Activated CD4-positive, alpha-beta memory T cell treated with anti-CD3 and anti-CD28 coated beads for 36 hours (primary cell): ENCODE measurements around the gene AKIP1. TPM values are rescaled to one million over a fixed set of nuclear protein-coding genes. Genes with fewer than 3 reads are reported as not detected.
"Not testable (repeated sequence)": the region's sequence is repeated elsewhere in the genome, so short reads cannot be mapped to it uniquely, and the experiment has no call there.

Experiments
- CTCF ChIA-PET: fragments of 350-600 bp; sonication (Branson Sonifier 250); formaldehyde crosslinking; loops from one replicate; lab custom pipeline; 2021; ENCODE audit warnings: antibody characterized with exemption, inconsistent platforms; lab: Charles Lee
- POLR2A ChIA-PET: fragments of 350-600 bp; sonication (Branson Sonifier 250); formaldehyde crosslinking; loops from one replicate; lab custom pipeline; 2021; ENCODE audit warnings: antibody characterized with exemption; lab: Charles Lee
- DNase-seq: peaks from one replicate; pipeline ENCODE4 v3.0.0-alpha.2; 2020
- H3K27ac Mint-ChIP-seq: one replicate; pipeline ENCODE4 v1.8.0; 2021; ENCODE audit warnings: mixed read lengths
- H3K27me3 Mint-ChIP-seq: one replicate; pipeline ENCODE4 v1.8.0; 2021; ENCODE audit warnings: mixed read lengths
- H3K36me3 Mint-ChIP-seq: one replicate; pipeline ENCODE4 v1.8.0; 2021; ENCODE audit warnings: mixed read lengths
- H3K4me1 Mint-ChIP-seq: one replicate; pipeline ENCODE4 v1.8.0; 2021; ENCODE audit warnings: low read depth, mixed read lengths
- H3K4me3 Mint-ChIP-seq: one replicate; pipeline ENCODE4 v1.8.0; 2021; ENCODE audit warnings: mild to moderate bottlenecking, mixed read lengths
- H3K9me3 Mint-ChIP-seq: one replicate; pipeline ENCODE4 v1.8.0; 2021; ENCODE audit warnings: mixed read lengths
- intact Hi-C: fragments of 100-400 bp; cut with micrococcal nuclease; formaldehyde crosslinking; loops from one replicate; pipeline ENCODE4 v1.15.1; 2023
- total RNA-seq, 2 experiments: library from RNA; stranded (reverse); gene quantifications; one replicate each; pipeline ENCODE4 v1.2.3, GENCODE V29; 2021

The AKIP1 gene, protein sequence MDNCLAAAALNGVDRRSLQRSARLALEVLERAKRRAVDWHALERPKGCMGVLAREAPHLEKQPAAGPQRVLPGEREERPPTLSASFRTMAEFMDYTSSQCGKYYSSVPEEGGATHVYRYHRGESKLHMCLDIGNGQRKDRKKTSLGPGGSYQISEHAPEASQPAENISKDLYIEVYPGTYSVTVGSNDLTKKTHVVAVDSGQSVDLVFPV
- 10 to 100 TPM; 37.9 to 39.9 TPM for total RNA-seq

DNA sequence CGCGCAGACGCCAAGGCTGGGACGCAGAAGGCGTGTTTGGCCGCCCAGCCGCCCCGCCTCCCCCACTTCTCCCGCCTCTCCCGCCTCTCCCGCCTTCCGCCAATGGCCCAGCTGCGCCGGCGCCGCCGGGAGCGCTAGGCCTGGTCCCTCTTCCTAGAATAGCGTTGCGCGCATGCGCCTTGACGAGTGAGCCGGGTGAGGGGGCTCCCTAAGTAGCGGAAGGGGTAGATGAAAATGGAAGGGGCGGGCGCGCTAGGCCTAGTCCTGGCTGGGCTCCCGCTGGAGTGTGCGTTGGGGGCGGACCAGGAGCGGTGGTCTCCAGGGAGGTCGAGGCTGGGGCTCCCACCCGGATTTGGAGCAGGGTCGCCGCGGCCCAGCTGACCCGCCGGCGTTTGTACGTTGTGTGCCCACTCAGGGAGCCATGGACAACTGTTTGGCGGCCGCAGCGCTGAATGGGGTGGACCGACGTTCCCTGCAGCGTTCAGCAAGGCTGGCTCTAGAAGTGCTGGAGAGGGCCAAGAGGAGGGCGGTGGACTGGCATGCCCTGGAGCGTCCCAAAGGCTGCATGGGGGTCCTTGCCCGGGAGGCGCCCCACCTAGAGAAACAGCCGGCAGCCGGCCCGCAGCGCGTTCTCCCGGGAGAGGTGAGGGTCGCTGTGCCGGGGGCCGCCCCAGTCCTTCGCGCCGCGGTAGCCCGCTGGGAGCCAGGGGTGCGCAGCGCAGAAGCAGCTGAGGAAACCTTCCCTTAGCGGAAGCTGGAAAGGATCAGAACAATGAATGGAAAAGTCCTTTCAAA lies at the start of gene AKIP1:
Gene AKIP1, plus strand, starts transcription at position 161 of the 795 bp plus-strand sequence. Its CDS starts 261 bp downstream, at position 422.
- ChIA-PET POLR2A (interaction anchor here (3.3 kb wide), 1 partner anchor 53 kb away, joined by 9 read pairs; the partner anchor contains the start of gene TMEM9B), CTCF (interaction anchor here (2.0 to 5.1 kb wide), 2 partner anchors 49 to 227 kb away, joined by 12 to 62 read pairs; no protein-coding TSS in a partner anchor)
- intact Hi-C loops: loop anchor here (1.0 to 5.0 kb wide), 8 partner anchors 53 to 656 kb away; partner anchors contain the start of gene TMEM9B
- H3K27me3 Mint-ChIP-seq: no peaks in the 10 kb centered on the region
- H3K4me3 Mint-ChIP-seq: peak within 1 kb of the TSS; percentile 94
- H3K9me3 Mint-ChIP-seq: no peaks in the 10 kb centered on the region
- DNase-seq: peak; percentile 91
- peaks cover 6% of the 10 kb centered on the region for H3K36me3 Mint-ChIP-seq
- peaks cover 45% of the 10 kb centered on the region for H3K4me1 Mint-ChIP-seq
- H3K27ac Mint-ChIP-seq: peak within 1 kb of the TSS; percentile 86

DNA sequence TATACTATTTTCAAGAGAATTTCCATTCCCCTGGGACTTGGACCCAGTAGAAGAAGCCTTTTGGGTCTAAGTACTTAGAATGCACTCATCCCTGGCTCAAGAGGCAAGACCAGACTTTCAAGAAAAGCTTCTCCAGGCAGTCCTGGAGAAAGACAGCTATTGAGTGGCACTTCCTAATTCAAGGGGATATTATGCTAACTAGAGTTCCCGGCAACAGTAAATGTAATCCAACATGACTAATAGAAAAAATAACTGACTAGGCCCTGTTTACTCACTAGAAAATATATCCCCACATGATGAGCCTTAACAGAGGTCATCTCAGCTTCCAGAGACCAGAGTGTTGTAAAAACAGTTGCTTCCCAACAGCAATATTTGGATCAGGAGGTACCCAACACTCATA lies 47.2 kb upstream of the AKIP1 start:
- ChIA-PET POLR2A (no interaction called here), CTCF (no interaction called here)
- H3K36me3 Mint-ChIP-seq: no peaks in the 10 kb centered on the region
- no peak for DNase-seq
- intact Hi-C loops: no loop called here
- H3K27me3 Mint-ChIP-seq: peaks cover 22% of the 10 kb centered on the region
- no peak overlapping the region for H3K27ac Mint-ChIP-seq
- H3K9me3 Mint-ChIP-seq: no peaks in the 10 kb centered on the region
- H3K4me3 Mint-ChIP-seq: no peak overlapping the region
- H3K4me1 Mint-ChIP-seq: no peaks in the 10 kb centered on the region

DNA sequence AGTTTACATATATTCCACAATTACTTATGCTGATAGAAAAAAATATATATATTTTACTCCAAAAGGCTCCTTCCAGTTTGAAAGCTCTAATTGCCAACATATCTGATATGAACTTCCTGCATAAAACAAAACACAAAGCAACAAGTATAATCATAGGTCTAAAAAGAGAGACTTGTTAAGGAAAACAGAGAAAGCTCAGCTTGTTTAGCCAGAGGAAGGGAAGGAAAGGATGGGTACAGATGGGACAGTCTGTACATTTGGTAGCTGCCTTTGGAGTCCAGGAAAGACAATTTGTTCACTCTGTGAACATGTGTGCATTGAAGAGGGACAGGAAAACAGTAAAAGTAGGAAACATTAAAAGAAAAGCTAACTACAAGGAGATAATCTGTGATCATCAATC lies 45.7 kb upstream of the AKIP1 start:
- H3K4me1 Mint-ChIP-seq: peaks cover 2% of the 10 kb centered on the region
- DNase-seq: no peak
- POLR2A ChIA-PET: no interaction called here
- intact Hi-C loops: no loop called here
- H3K36me3 Mint-ChIP-seq: no peaks in the 10 kb centered on the region
- no peak overlapping the region for H3K4me3 Mint-ChIP-seq
- CTCF ChIA-PET: no interaction called here
- peaks cover 28% of the 10 kb centered on the region for H3K27me3 Mint-ChIP-seq
- no peak overlapping the region for H3K27ac Mint-ChIP-seq
- no peaks in the 10 kb centered on the region for H3K9me3 Mint-ChIP-seq

DNA sequence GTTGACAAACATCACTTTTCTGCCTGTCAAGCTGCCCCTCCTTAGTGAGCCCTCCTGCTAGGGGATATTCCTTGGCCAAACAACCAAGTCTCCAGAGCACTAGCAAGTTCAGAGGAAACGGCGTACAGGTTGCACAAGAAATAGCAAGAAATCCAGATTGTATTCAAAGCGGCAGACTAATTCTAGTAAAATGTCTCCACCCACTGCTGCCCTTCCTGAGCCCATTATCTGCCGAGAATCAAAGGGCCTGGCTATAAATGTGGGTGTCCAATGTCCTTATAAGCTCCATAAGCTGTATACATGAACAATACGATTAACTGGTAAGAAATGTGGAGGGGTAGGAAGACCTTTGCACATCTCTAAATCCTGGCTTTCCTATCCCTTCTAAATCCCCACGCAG lies 44.0 kb upstream of the AKIP1 start:
- H3K27ac Mint-ChIP-seq: no peak overlapping the region
- H3K4me1 Mint-ChIP-seq: peaks cover 3% of the 10 kb centered on the region
- intact Hi-C loops: no loop called here
- DNase-seq: no peak
- no peak overlapping the region for H3K4me3 Mint-ChIP-seq
- ChIA-PET CTCF (no interaction called here), POLR2A (no interaction called here)
- H3K36me3 Mint-ChIP-seq: no peaks in the 10 kb centered on the region
- peaks cover 36% of the 10 kb centered on the region for H3K27me3 Mint-ChIP-seq
- H3K9me3 Mint-ChIP-seq: no peaks in the 10 kb centered on the region

DNA sequence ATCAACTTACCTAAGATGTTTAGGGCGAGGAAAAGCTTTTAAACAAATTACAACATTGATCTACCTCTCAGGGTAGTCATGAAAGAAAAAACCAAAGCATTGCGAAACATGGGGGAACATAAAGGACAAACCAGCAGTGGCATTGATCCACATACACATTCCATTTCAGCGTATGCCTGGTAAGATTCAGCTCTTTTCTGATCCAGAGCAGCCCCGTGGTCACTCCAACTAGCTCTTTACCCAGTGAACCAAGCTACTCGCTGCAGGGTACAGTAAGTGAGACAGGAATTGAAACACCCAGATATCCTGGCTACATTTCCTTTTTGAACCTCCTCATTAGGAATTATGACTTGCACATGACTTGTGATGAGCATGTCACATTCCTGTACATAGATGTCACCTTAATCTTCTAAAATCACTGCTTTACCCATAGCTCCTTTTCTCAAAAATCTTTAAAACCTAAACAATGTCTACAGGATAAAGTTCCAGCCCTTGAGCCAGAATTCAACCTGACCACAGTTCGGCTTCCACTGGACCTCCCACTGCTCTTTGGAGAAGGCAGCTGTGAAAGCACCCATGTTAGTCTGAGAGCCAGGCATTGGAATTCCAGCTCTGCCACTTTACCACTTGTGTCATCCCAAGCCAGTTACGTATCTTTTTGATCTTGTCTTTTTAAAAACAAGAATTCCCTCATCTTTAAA lies 42.9 kb upstream of the AKIP1 start:
- Mint-ChIP-seq H3K27me3 (peaks cover 44% of the 10 kb centered on the region), H3K27ac (no peak overlapping the region), H3K4me3 (no peak overlapping the region), H3K36me3 (no peaks in the 10 kb centered on the region), H3K9me3 (no peaks in the 10 kb centered on the region), H3K4me1 (peaks cover 3% of the 10 kb centered on the region)
- ChIA-PET POLR2A (no interaction called here), CTCF (no interaction called here)
- DNase-seq: no peak
- intact Hi-C loops: no loop called here

DNA sequence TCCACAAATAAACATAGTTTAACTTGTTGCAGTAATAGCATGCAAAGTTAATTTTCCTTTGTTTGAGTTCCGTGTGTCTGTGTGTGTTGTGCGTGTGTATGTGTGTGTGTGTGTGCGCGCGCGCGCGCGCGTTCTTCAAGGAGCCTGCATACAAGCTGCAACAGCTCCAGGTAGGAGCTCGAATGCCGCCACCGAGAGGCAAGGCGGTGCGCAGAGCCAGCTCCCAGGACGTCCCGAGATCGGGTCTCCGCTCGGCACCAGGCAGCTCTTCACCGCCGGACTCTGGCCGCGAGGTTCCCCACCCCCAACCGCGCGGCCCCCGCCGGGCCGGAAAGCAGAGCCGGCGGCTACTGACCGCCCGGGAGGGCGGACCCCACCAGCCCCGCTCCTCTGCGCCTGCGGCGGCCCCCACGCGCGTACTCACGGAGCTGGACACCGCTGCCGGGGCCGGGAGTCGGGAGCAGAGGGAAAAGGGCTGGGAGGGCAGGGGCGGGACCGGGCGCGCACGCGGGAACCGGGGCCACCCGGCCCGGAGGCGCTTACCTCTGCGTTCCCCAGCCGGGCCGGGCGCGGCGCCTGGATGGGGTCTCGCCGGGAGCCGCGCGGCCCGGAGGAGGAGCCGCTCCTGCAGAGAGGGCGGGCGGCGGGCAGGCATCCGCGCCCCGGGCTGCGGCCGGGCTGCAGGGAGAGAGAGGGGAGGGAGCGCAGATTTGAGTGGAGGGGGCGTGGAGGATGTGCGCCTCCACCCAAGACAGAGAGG lies 40.4 kb upstream of the AKIP1 start:
- no peak overlapping the region for H3K27ac Mint-ChIP-seq
- H3K4me1 Mint-ChIP-seq: peaks cover 6% of the 10 kb centered on the region
- DNase-seq: peak; percentile 27
- H3K9me3 Mint-ChIP-seq: no peaks in the 10 kb centered on the region
- intact Hi-C loops: no loop called here
- H3K36me3 Mint-ChIP-seq: no peaks in the 10 kb centered on the region
- POLR2A ChIA-PET: interaction anchor here (0.6 to 1.0 kb wide), 2 partner anchors 24 to 314 kb away, joined by 4 read pairs; no protein-coding TSS in a partner anchor
- CTCF ChIA-PET: interaction anchor here (1.0 kb wide), 1 partner anchor 89 kb away, joined by 3 read pairs; no protein-coding TSS in a partner anchor
- peaks cover 36% of the 10 kb centered on the region for H3K27me3 Mint-ChIP-seq
- H3K4me3 Mint-ChIP-seq: peak overlapping the region; percentile 50

DNA sequence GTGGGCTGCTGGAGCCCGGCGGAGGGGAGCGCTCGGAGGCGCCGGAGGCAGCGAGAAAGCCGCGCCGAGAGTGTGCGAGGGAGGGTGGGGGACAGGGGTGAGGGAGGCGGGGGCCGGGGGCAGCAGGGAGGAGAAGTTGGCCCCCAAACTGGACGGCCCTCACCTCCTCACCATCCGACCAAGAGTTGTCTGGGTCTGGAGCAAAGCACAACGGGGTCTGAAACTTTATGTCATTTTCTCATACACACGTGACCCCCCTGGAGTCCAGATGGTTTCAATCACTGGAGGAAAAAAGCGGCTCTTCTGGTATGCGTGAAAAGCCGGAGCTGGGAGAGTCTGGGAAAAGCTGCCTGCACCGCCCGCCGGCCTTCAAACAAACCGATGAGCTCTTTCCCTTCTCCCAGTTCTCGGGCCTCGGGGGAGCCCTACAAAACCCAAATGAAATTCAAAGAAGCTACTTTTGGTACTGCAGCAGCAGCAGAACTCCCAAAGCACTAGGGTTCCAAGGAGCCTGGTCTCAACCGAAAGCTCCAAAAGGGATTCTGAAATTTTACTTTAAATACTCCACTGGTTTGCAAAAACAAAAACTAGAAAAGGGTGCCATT lies 39.7 kb upstream of the AKIP1 start:
- peaks cover 36% of the 10 kb centered on the region for H3K27me3 Mint-ChIP-seq
- CTCF ChIA-PET: no interaction called here
- POLR2A ChIA-PET: no interaction called here

DNA sequence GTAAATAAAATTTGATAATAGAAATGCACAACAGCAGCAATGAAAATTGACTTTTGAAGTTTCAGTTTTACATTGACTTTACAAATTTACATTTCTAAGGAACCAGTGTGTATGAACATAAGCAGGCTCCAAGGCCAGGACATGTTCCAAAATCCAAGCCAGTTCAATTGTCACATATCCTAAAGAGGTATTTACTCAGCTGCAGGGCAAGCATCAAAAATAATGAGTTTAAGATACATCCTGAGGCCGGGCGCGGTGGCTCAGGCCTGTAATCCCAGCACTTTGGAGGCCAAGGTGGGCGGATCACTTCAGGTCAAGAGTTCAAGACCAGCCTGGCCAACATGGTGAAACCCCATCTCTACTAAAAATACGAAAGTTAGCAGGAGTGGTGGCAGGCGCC lies 39.0 kb upstream of the AKIP1 start:
- ChIA-PET POLR2A (no interaction called here), CTCF (no interaction called here)
- Mint-ChIP-seq H3K9me3 (no peaks in the 10 kb centered on the region), H3K27me3 (peaks cover 36% of the 10 kb centered on the region), H3K4me3 (no peak overlapping the region), H3K36me3 (no peaks in the 10 kb centered on the region), H3K27ac (no peak overlapping the region), H3K4me1 (peaks cover 6% of the 10 kb centered on the region)
- intact Hi-C loops: no loop called here
- DNase-seq: no peak

More for the DNA sequence above, 39.7 kb upstream of the AKIP1 start:
- no peak for DNase-seq
- intact Hi-C loops: no loop called here
- no peaks in the 10 kb centered on the region for H3K36me3 Mint-ChIP-seq
- no peak overlapping the region for H3K27ac Mint-ChIP-seq
- H3K4me3 Mint-ChIP-seq: peak overlapping the region; percentile 16
- H3K9me3 Mint-ChIP-seq: no peaks in the 10 kb centered on the region
- H3K4me1 Mint-ChIP-seq: peaks cover 6% of the 10 kb centered on the region

DNA sequence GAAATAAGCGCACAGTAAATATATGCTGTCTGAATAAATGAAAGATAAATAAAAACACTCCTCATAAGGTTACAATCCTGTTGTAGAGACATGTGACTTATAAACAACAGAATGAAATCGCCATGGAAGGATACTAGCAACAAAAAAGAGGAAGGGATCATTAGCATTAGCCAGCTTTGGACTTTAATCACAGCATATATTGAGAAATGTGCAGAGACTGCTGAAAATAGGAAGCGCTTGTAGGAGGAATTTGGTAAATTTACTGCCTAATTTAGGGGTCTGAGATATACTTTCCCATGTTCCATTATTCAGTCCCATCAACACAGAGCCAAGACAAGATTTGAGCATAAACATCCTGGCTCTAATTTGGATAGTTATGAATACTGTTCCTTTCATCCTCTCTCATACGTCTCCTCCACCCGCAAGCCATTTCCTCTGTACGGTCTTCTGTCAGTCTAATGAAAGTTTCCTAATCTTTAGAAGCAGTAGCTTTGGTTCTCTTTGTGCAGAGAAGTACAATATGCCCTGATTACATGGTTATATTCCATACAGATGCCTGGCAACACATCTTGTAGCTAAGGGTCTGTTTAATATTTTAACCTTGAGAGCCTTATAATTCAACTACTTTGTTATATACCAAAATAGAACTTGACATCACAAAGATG lies 37.1 kb upstream of the AKIP1 start:
- H3K36me3 Mint-ChIP-seq: no peaks in the 10 kb centered on the region
- no peaks in the 10 kb centered on the region for H3K9me3 Mint-ChIP-seq
- no peak for DNase-seq
- ChIA-PET CTCF (no interaction called here), POLR2A (no interaction called here)
- peaks cover 6% of the 10 kb centered on the region for H3K4me1 Mint-ChIP-seq
- no peak overlapping the region for H3K27ac Mint-ChIP-seq
- peaks cover 31% of the 10 kb centered on the region for H3K27me3 Mint-ChIP-seq
- no peak overlapping the region for H3K4me3 Mint-ChIP-seq
- intact Hi-C loops: no loop called here

DNA sequence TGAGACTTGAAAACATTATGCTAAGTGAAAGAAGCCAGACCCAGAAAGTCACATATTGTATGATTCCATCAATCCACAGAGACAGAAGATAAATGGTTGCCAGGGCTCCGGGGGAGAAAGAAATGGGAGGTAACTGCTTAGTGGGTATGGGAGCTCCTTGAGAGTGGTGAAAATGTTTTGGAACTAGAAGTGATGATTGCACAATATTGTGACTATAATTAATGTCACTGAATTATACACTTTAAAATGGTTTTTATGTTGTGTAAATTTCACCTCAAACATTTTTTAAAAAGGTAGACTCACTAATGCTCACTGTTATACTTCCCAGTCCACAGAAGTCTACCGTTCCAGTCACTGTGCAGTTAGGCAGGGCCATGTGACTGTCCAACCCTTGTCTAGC lies 32.2 kb upstream of the AKIP1 start:
- POLR2A ChIA-PET: no interaction called here
- no peaks in the 10 kb centered on the region for H3K36me3 Mint-ChIP-seq

DNA sequence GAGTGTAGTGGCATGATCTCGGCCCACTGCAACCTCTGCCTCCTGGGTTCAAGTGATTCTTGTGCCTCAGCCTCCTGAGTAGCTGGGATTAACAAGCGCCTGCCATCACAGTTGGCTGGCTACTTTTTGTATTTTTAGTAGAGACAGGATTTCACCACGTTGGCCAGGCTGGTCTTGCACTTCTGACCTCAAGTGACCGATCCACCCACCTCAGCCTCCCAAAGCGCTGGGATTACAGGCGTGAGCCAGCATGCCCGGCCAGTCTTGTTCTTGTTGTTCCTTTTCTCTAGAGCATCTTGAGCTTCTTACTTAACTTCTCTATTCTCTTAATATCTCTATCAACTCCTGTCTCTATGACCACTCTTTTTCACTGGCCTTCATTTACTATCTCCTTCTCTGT lies 29.4 kb upstream of the AKIP1 start:
- CTCF ChIA-PET, DNase-seq, H3K36me3 Mint-ChIP-seq, intact Hi-C loops, H3K27ac Mint-ChIP-seq, H3K4me3 Mint-ChIP-seq, H3K4me1 Mint-ChIP-seq, H3K9me3 Mint-ChIP-seq, POLR2A ChIA-PET: not testable (repeated sequence)
- H3K27me3 Mint-ChIP-seq: peaks cover 15% of the 10 kb centered on the region

More for the DNA sequence above, 32.2 kb upstream of the AKIP1 start:
- Mint-ChIP-seq H3K9me3 (no peaks in the 10 kb centered on the region), H3K27ac (no peak overlapping the region), H3K27me3 (peaks cover 9% of the 10 kb centered on the region), H3K4me3 (no peak overlapping the region), H3K4me1 (no peaks in the 10 kb centered on the region)
- CTCF ChIA-PET: no interaction called here
- intact Hi-C loops: no loop called here
- no peak for DNase-seq
